Measurements from ENCODE around the gene WWP2. TPM values are rescaled to one million over a fixed set of nuclear protein-coding genes. Genes with fewer than 3 reads are reported as not detected.

WWP2 gene
- total and polyA plus RNA-seq, 2 donors (not counting 3 experiments of a cell fraction or from before 2014, with no cell fraction given): 17.9 to 44.9 TPM

- FAIRE-seq: no peak
- dilution Hi-C loops (cut with MboI; ENCODE audit: extremely low pct_ligation_motif_present, low sequenced_read_pairs) (no loop called here), intact Hi-C loops (cut with micrococcal nuclease) (no loop called here)
- TF ChIP-seq FOS (IDR thresholded peaks at IDR 0.05; ENCODE audit: borderline replicate concordance, insufficient read depth, low read length): no peak
- no peak for TF ChIP-seq JUN (IDR thresholded peaks at IDR 0.05; ENCODE audit: borderline replicate concordance, insufficient read depth, insufficient read length, low read depth)
- no peak for TF ChIP-seq EZH2 (IDR thresholded peaks at IDR 0.05; ENCODE audit: borderline replicate concordance, low read depth, low read length, severe bottlenecking)
- TF ChIP-seq POLR2AphosphoS5 (IDR thresholded peaks at IDR 0.05; ENCODE audit: insufficient read depth, low read depth, low read length): no peak
- TF ChIP-seq CTCF (IDR thresholded peaks at IDR 0.05; ENCODE audit: extremely low read depth in 1 of 2, insufficient read depth in 1 of 2, low read depth in 1 of 2, low read length in 2 of 2): no peak
- no peak for TF ChIP-seq GATA2 (IDR thresholded peaks at IDR 0.05; ENCODE audit: insufficient read depth, insufficient read length, low read depth, low read length)
- no peak for TF ChIP-seq MYC (IDR thresholded peaks at IDR 0.05; ENCODE audit: low read depth, low read length)
- TF ChIP-seq MAX (IDR thresholded peaks at IDR 0.05; ENCODE audit: insufficient read depth, insufficient read length): no peak
- TF ChIP-seq POLR2A (IDR thresholded peaks at IDR 0.05; ENCODE audit: low read depth, low read length): no peak
- Histone ChIP-seq H4K20me1 (replicated peaks; ENCODE audit: control insufficient read depth, extremely low read depth, insufficient read depth, low read length) (no peaks in the 10 kb centered on the region), H3K9me1 (replicated peaks; ENCODE audit: control insufficient read depth, extremely low read depth, insufficient read depth, low read length) (no peaks in the 10 kb centered on the region), H3K79me2 (ENCODE audit: control insufficient read depth, insufficient read depth, low read length) (no peaks in the 10 kb centered on the region), H3K27me3 (ENCODE audit: control insufficient read depth in 2 of 2, insufficient read depth in 2 of 2, low read length in 2 of 2) (no peaks in the 10 kb centered on the region), H3K9ac (replicated peaks; ENCODE audit: extremely low read depth, insufficient read depth, low read length) (no peak overlapping the region), H2AFZ (ENCODE audit: low read depth, low read length) (no peak overlapping the region), H3K4me3 (replicated peaks in 1 of 3; ENCODE audit: insufficient read depth in 1 of 3, low read depth in 1 of 3, low read length in 3 of 3) (no peak overlapping the region), H3K4me1 (ENCODE audit: control insufficient read depth, extremely low read depth, insufficient read depth, low read length) (no peaks in the 10 kb centered on the region), H3K36me3 (ENCODE audit: control insufficient read depth in 2 of 2, extremely low read depth in 1 of 2, insufficient read depth in 2 of 2, low read length in 2 of 2) (peaks cover 4 to 43% of the 10 kb centered on the region in 2 experiments), H3K9me3 (replicated peaks; ENCODE audit: control insufficient read depth, insufficient read depth, low read length) (no peaks in the 10 kb centered on the region), H3K27ac (ENCODE audit: insufficient read depth, low read depth, low read length) (no peak overlapping the region), H3K4me2 (ENCODE audit: insufficient read depth, low read length) (no peak overlapping the region)
- CTCF ChIA-PET: interaction anchor here (0.9 to 1.4 kb wide), 2 partner anchors 87 to 138 kb away, joined by 3 to 4 read pairs; no protein-coding TSS in a partner anchor
- no peak for DNase-seq (ENCODE audit: low read depth, low spot score)
- BruUV-seq (replicated peaks): no TSS peak
- POLR2A ChIA-PET: no interaction called here
These were observed 173.6 kb downstream of the WWP2 start for GRCh38 chr16:69935740-69936139.

All from endothelial cell of umbilical vein (primary cell).